Chondrocyte (in vitro differentiated cells): Measurements from ENCODE around the gene DUSP6. TPM values are rescaled to one million over a fixed set of nuclear protein-coding genes. Genes with fewer than 3 reads are reported as not detected.
A peak's percentile ranks its signal among the peaks of the same experiment; 100 is the strongest.

Experiments used
- DNase-seq: peaks from one replicate; pipeline ENCODE4 v3.0.0; 2021; ENCODE audit warnings: mixed read lengths, low spot score
- H3K27ac Mint-ChIP-seq: one replicate; pipeline ENCODE4 v1.8.0; 2021; ENCODE audit warnings: mild to moderate bottlenecking, moderate library complexity, mixed read lengths; ENCODE audit not compliant: unreplicated experiment
- H3K27me3 Mint-ChIP-seq: 2 replicates; pipeline ENCODE4 v1.8.0; 2021; ENCODE audit warnings: low read depth, mixed read lengths
- H3K36me3 Mint-ChIP-seq: 2 replicates; pipeline ENCODE4 v1.8.0; 2021; ENCODE audit warnings: low read depth, mixed read lengths
- H3K4me1 Mint-ChIP-seq: 2 replicates; pipeline ENCODE4 v1.8.0; 2021; ENCODE audit warnings: low read depth, mild to moderate bottlenecking, mixed read lengths
- H3K4me3 Mint-ChIP-seq: one replicate; pipeline ENCODE4 v1.8.0; 2021; ENCODE audit warnings: mild to moderate bottlenecking, moderate library complexity, mixed read lengths; ENCODE audit not compliant: unreplicated experiment
- H3K9me3 Mint-ChIP-seq: 2 replicates; pipeline ENCODE4 v1.8.0; 2021; ENCODE audit warnings: low read depth, mixed read lengths
- CTCF ChIP-seq: fragments of 200-600 bp; sonication (generic); IDR thresholded peaks from 2 replicates; pipeline ENCODE4 v1.5.0; 2021; ENCODE audit warnings: antibody characterized with exemption, mild to moderate bottlenecking, moderate library complexity
- total RNA-seq: library from RNA; stranded (reverse); gene quantifications from 3 replicates; pipeline ENCODE4 v1.2.1, GENCODE V29; 2021

The DUSP6 gene
- total RNA-seq, 1 donor from 2014 or later, result 8.3 TPM

DNA sequence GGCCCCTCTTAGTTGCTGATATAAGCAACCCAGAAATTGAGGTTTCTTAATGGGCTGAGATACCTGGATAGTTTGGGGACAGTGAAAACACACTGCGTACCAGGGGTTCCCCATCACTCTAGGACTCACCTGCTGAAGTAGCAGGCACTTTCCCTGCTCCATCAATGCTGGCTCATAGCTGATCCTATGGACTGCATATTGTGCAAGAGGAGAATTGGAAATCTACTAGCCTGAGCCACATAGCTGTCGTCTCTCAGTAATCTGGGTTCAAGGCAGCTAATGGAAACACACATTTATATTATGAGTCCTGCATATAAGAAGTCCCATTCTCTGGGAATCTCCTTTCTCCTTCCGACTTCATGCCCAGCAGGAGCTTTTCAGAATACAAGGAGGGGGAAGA, 7.3 kb upstream of the DUSP6 start:
- Mint-ChIP-seq H3K4me3 (no peak overlapping the region), H3K27ac (no peak overlapping the region), H3K27me3 (no peaks in the 10 kb centered on the region), H3K4me1 (peaks cover 18% of the 10 kb centered on the region), H3K9me3 (no peaks in the 10 kb centered on the region), H3K36me3 (peaks cover 2% of the 10 kb centered on the region)
- no peak for DNase-seq
- no peak for TF ChIP-seq CTCF

GRCh38 chr12:89358805-89359204, 6.5 kb upstream of the DUSP6 start:
- Mint-ChIP-seq H3K9me3 (no peaks in the 10 kb centered on the region), H3K27ac (no peak overlapping the region)

GRCh38 chr12:89357297-89357730, 5.0 kb upstream of the DUSP6 start:
- Mint-ChIP-seq H3K27me3 (no peaks in the 10 kb centered on the region), H3K4me1 (peaks cover 25% of the 10 kb centered on the region), H3K4me3 (no peak overlapping the region), H3K36me3 (peaks cover under 1% of the 10 kb centered on the region), H3K27ac (no peak overlapping the region), H3K9me3 (no peaks in the 10 kb centered on the region)
- DNase-seq, result no peak
- no peak for TF ChIP-seq CTCF

More at GRCh38 chr12:89358805-89359204, 6.5 kb upstream of the DUSP6 start:
- TF ChIP-seq CTCF, result no peak
- Mint-ChIP-seq H3K4me3 (no peak overlapping the region), H3K27me3 (no peaks in the 10 kb centered on the region), H3K36me3 (peaks cover 2% of the 10 kb centered on the region), H3K4me1 (peaks cover 19% of the 10 kb centered on the region)
- DNase-seq, result no peak

DNA sequence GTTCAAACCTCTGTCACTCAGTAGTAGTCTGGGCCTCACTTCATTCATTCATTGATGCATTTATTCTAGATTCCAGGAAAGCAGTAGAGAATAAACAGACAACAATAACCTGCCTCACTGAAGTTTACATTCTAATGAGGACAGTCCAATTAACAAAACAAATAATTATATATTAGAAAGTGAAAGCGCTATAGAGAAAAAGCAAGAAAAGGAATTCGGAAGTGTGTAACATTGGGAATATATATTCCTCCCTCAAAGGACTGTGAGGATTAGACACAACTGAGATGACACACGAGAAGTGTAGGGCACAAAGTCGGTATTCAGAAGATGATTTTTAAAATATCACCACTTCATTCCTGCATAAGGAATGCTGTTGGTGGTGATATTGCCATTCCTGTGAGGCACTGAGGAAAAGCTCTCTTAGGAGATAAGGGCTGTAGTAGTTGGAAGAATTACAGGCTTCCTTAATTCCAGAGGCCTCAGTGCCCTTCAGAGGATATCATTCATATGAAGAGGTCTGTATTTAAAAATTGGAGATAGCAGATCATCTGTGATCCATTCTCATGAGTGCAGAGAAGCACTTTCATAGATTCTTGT, 3.9 kb upstream of the DUSP6 start:
- Mint-ChIP-seq H3K27me3 (no peaks in the 10 kb centered on the region), H3K27ac (no peak overlapping the region), H3K36me3 (no peaks in the 10 kb centered on the region), H3K4me1 (peaks cover 27% of the 10 kb centered on the region), H3K4me3 (no peak overlapping the region), H3K9me3 (no peaks in the 10 kb centered on the region)
- TF ChIP-seq CTCF, result no peak
- DNase-seq, result no peak

GRCh38 chr12:89355243-89356068, 3.2 kb upstream of the DUSP6 start:
- H3K27me3 Mint-ChIP-seq, result no peaks in the 10 kb centered on the region
- H3K27ac Mint-ChIP-seq, result peak overlapping the region; percentile 96

More at GRCh38 chr12:89355243-89356068, 3.2 kb upstream of the DUSP6 start:
- no peaks in the 10 kb centered on the region for H3K9me3 Mint-ChIP-seq
- H3K4me3 Mint-ChIP-seq, result peak overlapping the region; percentile 85
- no peaks in the 10 kb centered on the region for H3K36me3 Mint-ChIP-seq
- TF ChIP-seq CTCF, result peak; percentile 63
- DNase-seq, result no peak
- H3K4me1 Mint-ChIP-seq, result peaks cover 33% of the 10 kb centered on the region
